Measurements from ENCODE around the gene PXMP2.
"Not testable (repeated sequence)": the region's sequence is repeated elsewhere in the genome, so short reads cannot be mapped to it uniquely, and the experiment has no call there.

The PXMP2 gene

DNA sequence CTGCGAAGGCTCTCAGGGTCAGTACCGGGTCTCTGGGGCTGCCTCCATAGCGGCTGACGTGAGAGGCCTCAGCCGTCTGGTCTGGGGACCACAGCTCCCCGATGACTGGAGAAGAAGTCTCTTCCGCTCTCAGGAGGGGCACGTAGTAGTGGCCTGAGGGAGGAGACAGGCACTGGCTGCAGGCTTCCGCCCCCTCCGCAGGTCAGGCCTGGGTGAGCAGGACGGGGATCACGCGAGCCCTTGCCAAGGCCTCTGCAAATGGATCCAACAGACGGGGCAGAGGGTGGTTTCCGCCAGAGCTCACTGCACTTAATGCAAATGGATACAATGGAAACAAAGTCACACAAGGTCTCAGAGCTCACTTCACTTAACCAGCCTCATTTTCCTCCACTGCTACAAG, 49.5 kb downstream of the PXMP2 start:
- DNase-seq (ENCODE audit: low read depth in 1 of 2, low spot score in 1 of 2), result no peak
- in situ Hi-C loops (cut with HindIII; ENCODE audit: low pct_unique_long_range_greater_than_20kb, low sequenced_read_pairs), result no loop called here
- TF ChIP-seq JUND (IDR thresholded peaks at IDR 0.05; ENCODE audit: low read depth), result no peak

- no peak for DNase-seq (ENCODE audit: low read depth in 1 of 2, low spot score in 1 of 2)
Observed at GRCh38 chr12:132739600-132740312, 52.4 kb downstream of the PXMP2 start.

GRCh38 chr12:132740313-132740646, 52.9 kb downstream of the PXMP2 start:
- DNase-seq (ENCODE audit: low read depth in 1 of 2, low spot score in 1 of 2), result no peak
- in situ Hi-C loops (cut with HindIII; ENCODE audit: low pct_unique_long_range_greater_than_20kb, low sequenced_read_pairs), result no loop called here

More at GRCh38 chr12:132739600-132740312, 52.4 kb downstream of the PXMP2 start:
- TF ChIP-seq JUND (IDR thresholded peaks at IDR 0.05; ENCODE audit: low read depth), result no peak
- in situ Hi-C loops (cut with HindIII; ENCODE audit: low pct_unique_long_range_greater_than_20kb, low sequenced_read_pairs), result no loop called here

GRCh38 chr12:132740652-132741051, 53.3 kb downstream of the PXMP2 start:
- in situ Hi-C loops (cut with HindIII; ENCODE audit: low pct_unique_long_range_greater_than_20kb, low sequenced_read_pairs), result no loop called here
- no peak for DNase-seq (ENCODE audit: low read depth in 1 of 2, low spot score in 1 of 2)
- no peak for TF ChIP-seq JUND (IDR thresholded peaks at IDR 0.05; ENCODE audit: low read depth)

More at GRCh38 chr12:132740313-132740646, 52.9 kb downstream of the PXMP2 start:
- no peak for TF ChIP-seq JUND (IDR thresholded peaks at IDR 0.05; ENCODE audit: low read depth)

GRCh38 chr12:132741620-132742019, 54.2 kb downstream of the PXMP2 start:
- TF ChIP-seq JUND (IDR thresholded peaks at IDR 0.05; ENCODE audit: low read depth), result no peak
- in situ Hi-C loops (cut with HindIII; ENCODE audit: low pct_unique_long_range_greater_than_20kb, low sequenced_read_pairs), result no loop called here
- DNase-seq (ENCODE audit: low read depth in 1 of 2, low spot score in 1 of 2), result no peak

GRCh38 chr12:132743831-132744230, 56.4 kb downstream of the PXMP2 start:
- no peak for TF ChIP-seq JUND (IDR thresholded peaks at IDR 0.05; ENCODE audit: low read depth)
- in situ Hi-C loops (cut with HindIII; ENCODE audit: low pct_unique_long_range_greater_than_20kb, low sequenced_read_pairs), result no loop called here
- DNase-seq (ENCODE audit: low read depth in 1 of 2, low spot score in 1 of 2), result no peak

DNA sequence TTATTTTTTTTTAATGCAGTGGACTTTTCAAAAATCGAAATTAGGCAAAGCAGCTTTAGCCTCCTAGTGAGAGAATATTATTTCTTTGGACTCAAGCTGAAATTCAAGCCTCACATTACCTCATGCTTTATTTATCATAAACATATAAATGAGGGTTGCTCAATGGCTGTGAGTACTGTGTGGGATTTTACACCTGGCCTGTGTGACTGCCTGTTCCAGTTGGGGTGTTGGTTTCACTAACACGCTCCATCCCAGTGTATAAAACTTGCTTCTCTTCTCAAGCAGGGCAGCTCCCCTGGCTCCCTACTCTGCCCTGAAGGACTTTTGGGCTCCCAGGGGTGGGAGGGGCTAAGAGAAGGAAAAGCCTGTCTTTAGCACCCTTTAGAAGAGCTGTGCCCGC, 59.2 kb downstream of the PXMP2 start:
- no peak for TF ChIP-seq JUND (IDR thresholded peaks at IDR 0.05; ENCODE audit: low read depth)
- in situ Hi-C loops (cut with HindIII; ENCODE audit: low pct_unique_long_range_greater_than_20kb, low sequenced_read_pairs), result no loop called here
- no peak for DNase-seq (ENCODE audit: low read depth in 1 of 2, low spot score in 1 of 2)

GRCh38 chr12:132747395-132747794, 60.0 kb downstream of the PXMP2 start:
- no peak for DNase-seq (ENCODE audit: low read depth in 1 of 2, low spot score in 1 of 2)
- in situ Hi-C loops (cut with HindIII; ENCODE audit: low pct_unique_long_range_greater_than_20kb, low sequenced_read_pairs), result no loop called here
- TF ChIP-seq JUND (IDR thresholded peaks at IDR 0.05; ENCODE audit: low read depth), result no peak

GRCh38 chr12:132747896-132748295, 60.5 kb downstream of the PXMP2 start:
- TF ChIP-seq JUND (IDR thresholded peaks at IDR 0.05; ENCODE audit: low read depth), result no peak
- in situ Hi-C loops (cut with HindIII; ENCODE audit: low pct_unique_long_range_greater_than_20kb, low sequenced_read_pairs), result no loop called here
- no peak for DNase-seq (ENCODE audit: low read depth in 1 of 2, low spot score in 1 of 2)

DNA sequence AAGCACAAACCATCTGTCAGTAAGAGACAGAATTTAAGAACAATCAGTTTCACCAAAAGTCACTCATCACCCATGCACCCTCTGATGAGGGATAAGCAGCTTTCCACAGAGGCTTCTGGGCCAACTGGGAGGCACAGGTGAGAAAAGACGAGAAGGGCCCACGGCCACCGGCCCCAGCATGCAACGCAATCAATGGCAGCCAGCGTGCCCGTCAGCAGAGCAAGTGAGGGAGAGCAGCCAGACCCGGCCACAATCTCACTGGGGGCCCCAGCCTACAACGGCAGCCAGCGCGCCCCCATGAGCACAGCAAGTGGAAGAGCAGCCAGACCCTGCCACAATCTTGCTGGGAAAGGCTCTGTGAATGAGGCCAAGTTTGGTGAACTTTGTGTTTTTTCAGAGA, 60.9 kb downstream of the PXMP2 start:
- TF ChIP-seq JUND (IDR thresholded peaks at IDR 0.05; ENCODE audit: low read depth), result no peak
- in situ Hi-C loops (cut with HindIII; ENCODE audit: low pct_unique_long_range_greater_than_20kb, low sequenced_read_pairs), result no loop called here
- DNase-seq (ENCODE audit: low read depth in 1 of 2, low spot score in 1 of 2), result no peak

GRCh38 chr12:132753670-132754069, 66.3 kb downstream of the PXMP2 start:
- in situ Hi-C loops (cut with HindIII; ENCODE audit: low pct_unique_long_range_greater_than_20kb, low sequenced_read_pairs); DNase-seq (ENCODE audit: low read depth in 1 of 2, low spot score in 1 of 2): not testable (repeated sequence)

DNA sequence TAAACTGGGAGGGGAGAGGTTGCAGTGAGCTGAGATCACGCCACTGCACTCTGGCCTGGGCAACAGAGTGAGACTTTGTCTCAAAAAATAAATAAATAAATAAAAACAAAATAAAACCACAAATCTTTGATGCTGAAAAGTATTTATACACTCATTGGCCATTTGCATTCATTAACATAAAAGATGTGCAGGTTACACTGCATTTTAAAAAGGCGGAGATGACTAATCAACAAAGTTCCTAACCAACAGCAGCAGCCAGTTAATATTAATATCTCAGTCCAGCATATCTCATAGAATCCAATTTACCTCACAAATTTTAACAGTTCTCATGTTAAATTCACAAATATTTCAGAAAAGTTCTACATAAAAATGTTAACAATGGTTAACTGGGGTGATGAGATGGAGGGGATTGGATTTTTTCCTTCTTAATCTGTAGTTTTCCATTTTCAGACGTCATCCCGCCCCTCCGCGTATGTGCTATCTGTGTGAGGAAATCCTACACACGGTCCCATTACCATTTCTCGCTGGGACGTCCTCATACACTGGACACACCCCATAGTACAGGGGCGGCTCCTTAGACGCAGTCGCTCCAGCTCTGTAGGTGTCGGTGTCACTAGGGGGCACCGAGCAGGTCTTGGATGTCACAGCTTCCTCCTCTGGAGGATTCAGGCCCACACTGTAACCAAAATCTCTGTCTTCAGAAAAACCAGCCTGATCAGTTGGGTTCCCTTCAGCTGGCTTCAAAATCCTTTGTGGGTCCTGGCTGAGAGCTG, 67.0 kb downstream of the PXMP2 start:
- in situ Hi-C loops (cut with HindIII; ENCODE audit: low pct_unique_long_range_greater_than_20kb, low sequenced_read_pairs), result no loop called here
- no peak for DNase-seq (ENCODE audit: low read depth in 1 of 2, low spot score in 1 of 2)
- no peak for TF ChIP-seq JUND (IDR thresholded peaks at IDR 0.05; ENCODE audit: low read depth)

Measured in T47D (cell line).